Measurements from ENCODE around the gene TBX10. TPM values are rescaled to one million over a fixed set of nuclear protein-coding genes. Genes with fewer than 3 reads are reported as not detected.
"Not testable (repeated sequence)": the region's sequence is repeated elsewhere in the genome, so short reads cannot be mapped to it uniquely, and the experiment has no call there.

Gene TBX10
- polyA plus RNA-seq, 3 donors, result 0.06 to 0.09 TPM; not detected in 1

DNA sequence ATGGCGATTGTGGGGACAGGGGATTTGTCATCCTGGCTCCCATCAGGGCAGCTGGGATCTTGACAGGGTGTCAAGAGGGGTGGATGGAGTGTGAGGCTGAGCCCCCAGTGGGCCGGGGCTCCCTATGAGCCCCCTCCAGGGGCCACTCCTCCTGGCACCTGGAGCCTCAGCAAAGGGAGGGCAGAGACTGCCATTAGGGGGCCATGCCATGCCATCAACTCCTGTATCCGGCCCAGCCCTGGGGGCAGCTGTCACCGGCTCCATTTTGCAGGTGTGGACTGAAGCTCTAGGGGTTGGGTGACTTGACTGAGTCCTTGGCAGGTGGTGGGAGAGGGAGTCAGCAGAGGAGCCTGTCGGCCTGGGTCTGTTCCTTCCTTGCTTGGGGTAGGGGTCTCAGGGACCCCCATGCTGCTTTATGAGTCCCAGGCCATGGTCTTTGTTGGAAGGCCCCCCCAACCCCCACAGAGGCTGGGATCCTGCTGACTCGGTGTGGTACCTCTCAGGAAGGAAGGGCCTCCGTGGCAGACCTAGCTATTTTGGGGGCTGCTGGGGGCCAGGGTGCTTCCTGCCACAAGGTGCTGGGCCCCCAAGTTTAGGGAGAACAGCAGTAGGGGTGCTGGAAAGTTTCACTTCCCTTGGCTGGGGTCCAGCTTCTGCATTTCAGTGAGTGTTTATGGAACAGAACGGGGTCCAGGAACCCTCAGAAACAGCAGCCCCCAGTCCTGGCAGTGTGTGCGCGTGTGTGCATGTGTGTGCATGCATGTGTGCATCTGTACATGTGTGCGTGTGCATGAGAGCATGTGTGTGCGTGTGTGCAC is 9.4 kb upstream of the TBX10 start:
- no peak for DNase-seq (ENCODE audit: extremely low read depth in 1 of 11, low read depth in 9 of 11, low spot score in 4 of 11)

DNA sequence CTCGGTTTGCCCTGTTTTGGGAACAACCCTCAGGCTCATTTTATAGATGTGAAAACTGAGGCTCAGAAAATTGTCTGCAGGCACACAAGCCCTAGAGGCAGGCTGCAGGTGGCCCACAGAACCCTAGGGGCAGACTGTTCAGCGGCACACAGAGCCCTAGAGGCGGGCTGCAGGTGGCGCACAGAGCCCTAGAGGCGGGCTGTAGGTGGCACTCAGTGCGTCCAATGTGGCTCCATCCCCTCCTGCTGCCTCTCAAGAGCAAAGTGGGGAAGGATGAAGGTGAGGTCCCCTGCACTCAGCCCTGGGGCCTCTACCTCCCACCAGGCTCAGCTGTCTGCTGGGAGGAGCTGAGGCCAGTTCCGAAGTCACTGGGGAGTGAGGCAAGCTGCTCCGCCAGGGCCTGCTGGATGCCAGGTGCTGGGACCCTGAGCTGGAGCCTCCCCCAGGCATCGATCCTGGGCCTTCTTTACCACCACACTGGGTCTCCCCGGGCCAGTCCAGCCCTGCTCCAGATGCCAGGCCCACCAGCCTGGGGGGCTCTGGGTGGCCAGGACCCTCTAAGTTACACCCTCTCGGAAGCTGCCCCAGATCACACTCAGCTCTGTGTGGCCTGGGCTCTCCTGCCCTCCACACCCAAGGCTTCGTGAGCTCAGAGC is 8.7 kb upstream of the TBX10 start:
- DNase-seq (ENCODE audit: extremely low read depth in 1 of 11, low read depth in 9 of 11, low spot score in 4 of 11), result peak in 1 of 11 donors; percentile 23

DNA sequence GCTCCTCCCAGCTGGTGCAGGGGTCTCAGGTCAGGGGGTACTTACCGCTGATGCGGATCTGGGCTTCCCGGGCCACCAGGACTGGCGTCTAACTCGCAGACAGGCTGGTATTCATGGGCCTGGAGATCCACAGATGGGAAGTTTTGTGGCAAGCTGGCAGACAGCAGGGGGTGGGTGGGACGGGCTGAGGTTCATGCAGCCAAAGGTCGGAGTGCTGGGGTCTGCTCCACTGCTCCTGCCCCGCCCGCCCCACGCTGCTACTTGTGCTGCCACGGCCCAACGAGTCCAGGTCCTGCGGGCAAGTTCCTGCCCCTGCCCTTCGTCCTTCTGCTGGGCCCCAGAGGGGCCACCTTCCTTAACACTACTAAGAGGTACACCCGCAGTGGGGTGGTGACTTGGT is 7.9 kb upstream of the TBX10 start:
- no peak for DNase-seq (ENCODE audit: extremely low read depth in 1 of 11, low read depth in 9 of 11, low spot score in 4 of 11)

DNA sequence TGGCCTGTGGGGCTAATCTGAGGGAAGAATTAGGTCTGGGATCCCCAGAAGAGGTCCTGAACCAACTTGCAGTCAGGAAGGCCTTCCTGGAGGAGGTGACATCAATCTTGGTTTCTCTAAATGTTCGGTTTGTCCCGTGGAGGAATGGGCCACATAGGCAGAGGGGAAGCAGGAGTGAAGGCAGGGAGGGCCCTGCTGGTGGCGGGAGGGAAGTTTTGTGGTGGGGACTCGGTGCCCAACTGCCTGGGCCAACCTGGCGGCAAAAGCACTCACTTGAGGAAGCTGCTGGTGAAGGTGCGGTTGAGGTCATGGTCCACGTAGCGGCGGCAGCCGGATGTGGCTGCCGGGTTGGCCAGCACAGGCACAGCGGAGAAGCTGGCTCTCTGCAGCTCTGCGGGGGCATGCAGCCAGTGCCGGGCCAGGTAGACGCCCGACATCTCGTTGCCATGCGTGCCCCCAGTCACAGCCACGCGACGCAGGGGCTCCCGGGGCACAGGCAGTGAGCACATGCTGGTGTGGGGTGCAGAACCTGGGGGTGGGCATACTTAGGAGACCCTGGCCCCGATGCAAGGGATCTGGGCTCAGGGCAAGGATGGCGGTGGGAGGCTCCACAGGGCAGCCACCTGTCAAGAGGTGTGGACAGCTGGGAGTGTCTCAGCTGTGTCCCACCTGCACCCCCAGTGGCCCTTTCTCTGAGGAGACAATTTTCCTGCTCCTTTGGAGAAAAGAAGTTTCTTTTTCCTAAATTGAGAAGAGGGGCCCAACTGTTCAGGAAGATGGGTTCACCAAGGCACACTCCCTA is 7.2 kb upstream of the TBX10 start:
- DNase-seq (ENCODE audit: extremely low read depth in 1 of 11, low read depth in 9 of 11, low spot score in 4 of 11), result no peak

DNA sequence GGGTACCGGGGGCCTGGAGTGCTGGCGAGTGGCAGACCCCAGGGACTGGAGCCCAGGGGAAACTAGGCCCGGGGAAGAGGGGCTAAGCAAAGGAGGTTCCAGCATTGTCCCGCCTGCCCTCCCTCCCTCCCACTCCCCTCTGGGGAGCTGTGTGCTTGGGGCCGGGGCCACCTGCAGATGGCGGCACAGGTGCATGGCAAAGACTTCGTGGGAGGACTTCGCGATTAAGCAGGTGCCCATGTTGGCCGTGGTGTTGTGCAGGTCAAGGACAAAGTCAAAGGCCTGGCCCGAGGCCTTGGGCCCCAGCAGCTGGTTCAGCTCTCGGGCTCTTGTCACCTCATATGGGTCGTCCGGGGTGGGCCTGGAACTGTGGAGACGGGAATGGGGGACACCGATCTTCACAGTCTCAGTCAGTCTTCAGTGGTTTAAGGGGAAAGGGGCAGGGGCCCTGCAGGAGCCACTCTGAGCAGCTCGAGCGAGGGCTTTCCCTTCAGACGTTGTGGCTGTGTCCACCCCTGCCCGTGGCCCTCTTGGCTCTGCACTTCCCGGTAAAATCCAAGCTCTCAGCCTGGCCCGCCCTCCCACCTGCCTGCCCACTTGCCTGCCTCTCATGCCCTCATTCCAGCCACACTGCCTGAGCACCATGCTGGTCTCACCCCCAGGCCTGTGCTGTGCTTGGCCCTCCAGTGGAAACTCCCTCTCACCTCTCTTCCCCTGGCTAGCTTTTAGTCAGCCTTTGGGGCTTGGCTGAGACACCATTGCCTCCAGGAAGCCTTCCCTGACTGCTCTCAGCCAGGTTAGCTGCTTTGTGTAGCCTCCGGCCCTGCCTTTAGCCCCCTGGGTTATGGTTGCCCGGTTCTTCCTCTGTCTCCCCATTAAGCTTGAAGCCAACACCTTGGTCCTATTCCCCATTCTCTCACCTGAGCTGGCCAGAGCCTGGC is 6.2 kb upstream of the TBX10 start:
- no peak for DNase-seq (ENCODE audit: extremely low read depth in 1 of 11, low read depth in 9 of 11, low spot score in 4 of 11)

DNA sequence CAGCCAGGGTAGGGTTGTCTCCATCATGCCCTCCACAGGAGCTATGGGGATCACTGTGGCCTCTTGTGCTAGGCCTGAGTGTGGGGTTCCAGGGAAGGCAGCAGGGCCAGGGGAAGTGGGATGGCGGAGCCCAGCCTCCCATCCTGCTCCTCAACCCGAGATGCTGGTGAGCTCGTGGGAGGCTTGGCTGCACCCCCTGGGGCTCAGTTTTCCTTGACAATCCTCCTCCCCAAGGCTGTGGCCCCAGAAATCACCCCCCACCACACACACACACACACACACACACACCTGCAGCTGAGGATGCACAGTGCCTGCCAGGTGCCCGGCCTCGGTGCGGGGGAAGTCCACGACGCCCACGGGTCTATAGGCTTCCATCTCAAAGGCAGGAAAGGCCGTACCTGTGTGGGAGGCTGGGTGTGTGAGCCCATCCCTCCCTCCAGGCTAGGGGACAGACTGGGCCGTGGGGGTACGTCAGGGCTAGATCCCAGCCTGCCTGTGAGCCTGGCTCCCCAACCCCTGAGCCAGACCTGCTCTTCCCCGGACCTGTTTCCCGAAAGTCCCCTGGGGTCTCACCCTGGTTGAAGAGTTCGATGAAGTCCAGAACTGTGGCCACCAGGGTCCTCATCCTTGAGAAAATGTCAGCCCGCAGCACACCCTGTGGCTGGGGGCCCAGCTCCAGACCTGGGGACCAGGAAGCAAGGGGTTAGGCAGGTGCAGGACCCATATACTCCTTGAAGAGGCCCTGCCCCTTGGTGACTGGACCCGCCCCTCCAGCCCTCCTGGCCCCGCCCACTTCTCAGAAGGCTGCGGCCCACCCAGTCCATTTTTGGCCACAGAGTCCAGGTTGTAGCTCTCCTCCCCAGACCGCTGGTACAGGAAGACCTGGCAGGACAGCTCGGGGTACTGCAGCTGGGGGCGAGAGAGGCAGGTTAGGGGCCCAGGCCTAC is 5.2 kb upstream of the TBX10 start:
- no peak for DNase-seq (ENCODE audit: extremely low read depth in 1 of 11, low read depth in 9 of 11, low spot score in 4 of 11)

DNA sequence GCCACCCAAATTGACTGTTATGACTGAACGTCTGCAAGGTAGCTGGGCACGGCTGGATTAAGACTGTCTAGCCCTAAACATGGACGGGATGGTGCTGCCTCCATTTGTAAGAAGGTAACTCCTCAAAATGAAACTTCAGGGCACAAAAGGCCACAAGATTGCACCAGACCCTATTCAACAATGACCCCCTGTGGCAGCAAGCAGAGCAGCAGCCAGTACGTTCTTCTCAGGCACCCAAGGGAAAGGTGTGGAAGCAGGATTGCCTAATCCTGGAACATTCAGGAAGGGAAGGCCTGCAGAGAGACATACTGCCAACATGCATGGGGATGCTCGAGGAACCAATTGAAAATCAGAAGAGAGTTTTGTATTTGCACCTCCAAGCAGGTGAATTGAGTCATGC is 4.5 kb upstream of the TBX10 start:
- DNase-seq (ENCODE audit: extremely low read depth in 1 of 11, low read depth in 9 of 11, low spot score in 4 of 11), result no peak

DNA sequence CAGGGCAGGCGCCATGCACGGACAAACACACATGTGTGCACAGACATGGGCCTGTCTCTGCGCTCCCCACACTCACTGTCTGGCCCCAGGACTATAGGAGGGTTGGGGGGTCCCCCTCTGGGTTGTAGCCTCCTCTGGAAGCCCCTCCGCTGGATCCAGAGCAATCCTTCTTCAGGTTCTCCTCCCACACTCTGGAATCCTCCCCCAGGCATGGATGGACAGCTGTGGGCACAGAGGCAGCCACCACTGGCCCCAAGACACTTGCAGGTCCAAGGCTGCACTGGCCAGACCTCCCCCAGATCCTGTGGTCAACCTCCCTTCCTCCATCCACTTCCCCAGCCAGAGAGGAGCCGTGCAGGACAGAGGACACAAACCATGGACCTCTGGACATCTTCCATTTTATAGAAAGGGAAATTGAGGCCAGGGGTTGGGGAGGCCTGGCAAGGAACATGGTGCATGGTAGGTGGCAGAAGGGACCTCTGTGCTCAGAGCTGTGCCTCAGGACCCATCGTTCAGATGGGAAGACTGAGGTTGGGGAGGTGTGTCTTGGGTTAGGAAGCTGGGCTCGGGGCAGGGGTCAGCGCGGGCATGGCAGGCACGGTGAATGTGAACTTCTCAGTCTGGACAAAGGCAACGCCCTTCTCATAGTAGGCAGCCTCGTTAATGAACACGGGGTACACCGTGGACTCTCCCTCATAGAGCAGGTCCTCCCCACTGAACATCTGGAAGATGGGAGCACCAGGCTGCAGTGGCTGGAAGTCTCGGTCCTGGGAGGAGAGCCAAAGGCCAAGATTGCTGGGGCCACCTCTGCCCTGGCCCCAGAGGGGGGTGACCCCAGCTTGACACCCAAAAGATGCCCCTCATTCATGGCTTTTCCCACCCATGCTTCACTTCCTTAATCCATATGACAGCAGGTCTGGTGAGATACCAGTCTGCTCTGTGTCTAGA is 2.9 kb upstream of the TBX10 start:
- no peak for DNase-seq (ENCODE audit: extremely low read depth in 1 of 11, low read depth in 9 of 11, low spot score in 4 of 11)

DNA sequence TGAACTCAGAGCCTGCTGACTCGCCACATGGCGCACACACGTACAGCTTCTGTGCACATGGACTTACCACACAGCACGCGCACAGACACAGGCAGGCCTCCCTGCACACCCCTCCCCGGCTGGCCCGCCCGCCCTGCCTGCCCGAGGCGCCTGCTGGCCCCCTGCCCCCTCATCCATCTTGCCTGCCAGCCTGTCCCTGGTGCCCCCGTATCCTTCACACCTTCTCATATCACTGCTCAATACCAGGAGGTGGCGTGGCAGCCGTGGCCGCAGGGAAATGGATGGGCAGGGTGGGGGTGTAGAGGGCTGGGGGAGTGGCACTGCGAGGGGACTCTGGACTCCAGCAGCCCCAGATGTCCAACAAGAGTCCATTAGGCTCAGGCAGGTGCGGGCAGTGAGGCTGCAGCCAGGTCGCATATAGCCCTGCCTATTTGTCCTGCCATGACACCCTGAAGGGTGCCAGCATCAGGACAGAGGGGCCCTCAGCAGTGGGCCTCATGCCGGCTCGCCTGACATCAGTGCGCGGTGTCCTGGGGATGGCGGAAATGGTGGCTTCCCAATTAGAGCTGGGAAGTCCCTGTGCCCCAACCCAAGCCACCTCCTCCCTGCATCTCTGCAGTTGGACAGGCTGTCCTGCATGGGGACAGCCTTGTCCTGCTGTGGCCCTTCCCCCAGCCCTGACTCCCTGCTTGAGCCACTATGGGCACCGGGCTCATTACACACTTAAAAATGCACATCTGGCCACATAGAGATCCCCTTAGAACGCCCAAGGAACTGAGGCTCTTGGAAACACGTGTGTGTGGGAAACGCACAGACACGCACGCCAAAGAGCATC is 2.0 kb upstream of the TBX10 start:
- DNase-seq (ENCODE audit: extremely low read depth in 1 of 11, low read depth in 9 of 11, low spot score in 4 of 11), result no peak

DNA sequence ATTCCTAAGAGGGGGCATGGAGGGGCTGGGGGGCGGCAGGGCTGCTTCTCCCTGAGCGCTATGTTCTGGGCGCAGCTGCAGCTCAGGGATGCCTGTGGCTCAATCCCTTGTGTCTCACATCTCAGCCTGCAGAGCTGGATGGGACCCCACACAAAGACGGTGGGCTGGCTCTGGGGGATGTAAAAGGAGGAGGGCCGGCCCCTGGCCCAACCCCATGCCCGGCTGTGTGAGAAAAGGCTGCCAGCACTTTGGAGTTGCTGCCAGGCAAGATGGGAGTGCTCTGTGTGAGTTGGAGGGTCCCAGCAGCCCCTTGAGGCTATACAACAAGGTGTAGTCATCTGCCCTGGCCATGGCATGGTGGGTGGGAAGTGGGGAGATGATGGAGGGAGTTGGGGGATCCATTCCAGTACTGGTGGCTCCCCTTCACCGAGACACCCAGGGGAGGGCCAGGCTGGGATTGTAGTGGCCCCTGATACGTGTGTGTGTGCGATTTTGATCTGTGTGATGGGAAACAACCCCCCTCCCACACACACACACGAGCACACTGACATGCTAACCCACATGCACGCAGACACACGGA is 1.3 kb upstream of the TBX10 start:
- DNase-seq (ENCODE audit: extremely low read depth in 1 of 11, low read depth in 9 of 11, low spot score in 4 of 11), result no peak

DNA sequence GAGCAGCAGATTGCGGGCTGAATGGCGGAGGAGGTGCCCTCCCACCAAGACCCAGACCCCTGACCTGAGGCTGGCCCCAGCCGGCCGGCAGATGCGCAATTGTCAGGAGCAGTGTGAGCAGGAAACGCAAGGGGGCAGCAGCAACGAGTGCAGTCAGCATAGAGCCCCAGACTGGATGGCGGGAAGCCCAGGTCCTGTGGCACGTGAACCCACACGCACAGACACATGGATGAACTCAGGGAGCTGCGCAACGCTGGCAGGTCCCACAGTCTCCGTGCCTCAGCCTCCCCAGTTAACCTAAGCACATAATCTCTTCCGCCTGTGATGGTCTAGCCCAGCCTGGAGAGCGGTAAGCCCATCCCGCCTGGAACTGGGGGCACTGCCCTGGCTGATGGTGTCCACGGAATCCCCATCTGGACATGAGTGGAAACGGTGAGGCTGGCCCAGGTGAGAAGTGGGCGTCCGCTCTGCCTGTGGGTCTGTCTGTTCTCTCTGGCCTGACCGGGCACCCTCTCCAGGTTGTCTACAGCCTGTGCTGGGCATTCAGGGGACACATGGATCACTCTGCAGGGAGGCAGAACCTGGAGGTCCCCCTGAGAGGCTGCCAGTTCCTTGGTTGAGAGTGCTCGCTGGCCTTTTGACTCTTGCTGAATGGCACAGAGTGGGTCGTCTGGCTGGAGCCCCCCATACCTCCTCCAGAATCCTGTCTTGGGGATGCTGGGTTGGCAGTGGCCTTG is 626 bp upstream of the TBX10 start:
- peak in 1 of 11 donors; percentile 39 for DNase-seq (ENCODE audit: extremely low read depth in 1 of 11, low read depth in 9 of 11, low spot score in 4 of 11)

DNA sequence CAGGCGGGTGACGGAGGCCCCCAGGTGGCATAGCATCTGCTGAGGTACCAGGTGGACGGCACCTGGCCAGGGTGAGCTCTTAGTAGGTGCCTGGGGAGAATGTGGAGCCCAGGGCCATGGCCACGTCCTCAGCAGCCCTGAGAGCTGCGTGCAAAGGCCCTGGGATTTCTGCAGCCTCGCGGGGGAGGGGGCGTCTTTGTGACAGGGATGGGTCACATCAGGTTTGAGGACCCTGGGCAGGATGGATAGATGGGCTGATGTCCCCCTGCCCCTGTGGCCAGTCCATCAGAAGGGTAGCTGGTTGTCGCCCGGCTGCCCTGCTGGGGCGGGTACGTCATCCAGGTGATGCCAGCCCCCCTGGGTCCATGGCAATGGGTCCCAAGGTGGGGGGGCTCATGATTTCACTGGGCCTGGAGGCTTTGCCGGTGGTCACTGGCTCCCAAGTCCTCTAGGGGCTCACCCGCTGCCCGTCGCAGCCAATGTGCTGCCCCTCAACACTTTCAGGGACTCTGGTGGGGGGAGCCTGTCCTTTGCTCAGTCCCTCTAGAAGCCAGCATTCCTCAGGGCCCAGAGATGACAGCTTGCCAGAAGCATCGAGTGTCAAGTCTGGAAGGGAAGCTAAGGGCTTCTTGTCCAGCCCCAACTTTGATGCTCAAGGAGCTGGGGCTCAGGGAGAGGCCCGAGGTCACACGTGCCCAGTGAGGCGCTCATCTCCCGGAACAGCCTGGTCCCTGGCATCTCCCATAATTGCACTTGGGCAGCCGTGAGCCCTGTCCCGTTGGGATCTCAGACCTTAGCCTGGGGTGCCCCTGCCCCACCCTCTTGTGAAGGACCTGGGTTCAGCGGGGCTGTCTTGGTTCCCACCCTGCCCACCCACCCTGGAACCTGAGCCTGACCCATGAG is 777 bp downstream of the TBX10 start:
- DNase-seq (ENCODE audit: extremely low read depth in 1 of 11, low read depth in 9 of 11, low spot score in 4 of 11), result no peak

DNA sequence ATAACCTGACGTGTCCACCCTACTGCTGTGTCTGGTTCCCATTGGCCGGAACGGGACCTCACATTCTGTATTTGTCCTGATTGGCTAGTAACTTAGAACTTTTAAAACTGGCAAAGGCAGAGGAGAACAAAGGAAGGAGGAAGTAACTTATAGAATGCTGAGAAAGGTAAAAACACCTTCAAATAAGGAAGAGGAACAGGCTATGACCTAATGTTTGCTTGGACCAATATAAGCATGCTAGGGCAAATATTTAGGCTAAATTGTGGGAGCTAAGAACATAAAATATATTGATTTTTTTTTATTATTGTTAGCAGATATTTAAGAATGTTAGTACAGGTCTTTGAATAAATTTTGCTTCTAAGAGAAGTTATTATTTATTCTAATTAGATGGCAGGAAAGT is 2.1 kb downstream of the TBX10 start:
- not testable (repeated sequence) for DNase-seq (ENCODE audit: extremely low read depth in 1 of 11, low read depth in 9 of 11, low spot score in 4 of 11)

DNA sequence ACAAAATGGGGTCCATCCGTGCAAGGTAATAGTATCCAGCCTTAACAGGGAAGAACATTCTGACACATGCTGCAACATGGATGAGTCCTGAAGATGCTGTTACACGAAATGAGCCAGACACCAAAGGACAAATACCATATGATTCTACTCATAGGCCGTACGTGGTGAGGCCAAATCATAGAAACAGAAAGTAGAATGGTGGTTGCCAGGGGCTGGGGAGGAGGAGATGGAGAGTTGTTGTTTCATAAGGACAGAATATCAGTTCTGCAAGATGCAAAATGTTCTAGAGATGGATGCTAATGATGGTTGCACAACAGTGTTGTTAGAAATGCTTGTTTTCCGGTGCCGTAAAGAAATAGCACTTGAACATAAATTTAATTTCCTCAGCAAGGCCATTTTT is 2.6 kb downstream of the TBX10 start:
- DNase-seq (ENCODE audit: extremely low read depth in 1 of 11, low read depth in 9 of 11, low spot score in 4 of 11), result no peak
